ENCODE measurements around the gene RAD9A. TPM values are rescaled to one million over a fixed set of nuclear protein-coding genes. Genes with fewer than 3 reads are reported as not detected.

RAD9A gene
- total and polyA plus RNA-seq, 9 of the 15 experiments (the other 6 are each of a cell fraction or from before 2014, with no cell fraction given), result 1.4 to 41.2 (median 16.1) TPM

GRCh38 chr11:67389477-67389876 is 2.3 kb upstream of the RAD9A start (continued):
- TF ChIP-seq, protein P1, sequence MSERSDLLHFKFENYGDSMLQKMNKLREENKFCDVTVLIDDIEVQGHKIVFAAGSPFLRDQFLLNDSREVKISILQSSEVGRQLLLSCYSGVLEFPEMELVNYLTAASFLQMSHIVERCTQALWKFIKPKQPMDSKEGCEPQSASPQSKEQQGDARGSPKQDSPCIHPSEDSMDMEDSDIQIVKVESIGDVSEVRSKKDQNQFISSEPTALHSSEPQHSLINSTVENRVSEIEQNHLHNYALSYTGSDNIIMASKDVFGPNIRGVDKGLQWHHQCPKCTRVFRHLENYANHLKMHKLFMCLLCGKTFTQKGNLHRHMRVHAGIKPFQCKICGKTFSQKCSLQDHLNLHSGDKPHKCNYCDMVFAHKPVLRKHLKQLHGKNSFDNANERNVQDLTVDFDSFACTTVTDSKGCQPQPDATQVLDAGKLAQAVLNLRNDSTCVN (CRISPR knock-in tag; IDR thresholded peaks at IDR 0.05), result 0 out of 2 replicates have a peak, but pooled peaks have one; percentile 13
- TF ChIP-seq CTCF (IDR thresholded peaks at IDR 0.05 in 2 of 3, conservative IDR thresholded peaks at IDR 0.05 in 1 of 3; ENCODE audit: insufficient read depth in 2 of 3, low read depth in 1 of 3, low read length in 3 of 3) (peak; percentile 71 to 86 (median 78)), HDGF (IDR thresholded peaks at IDR 0.05) (0 out of 2 replicates have a peak, but pooled peaks have one; percentile 48), YY1 (IDR thresholded peaks at IDR 0.05; ENCODE audit: borderline replicate concordance in 1 of 3, control insufficient read depth in 1 of 3, extremely low read depth in 1 of 3, insufficient read depth in 3 of 3, insufficient read length in 1 of 3, insufficient replicate concordance in 2 of 3, low read depth in 1 of 3, low read length in 2 of 3) (peak in 2 of 3 experiments; percentile 12 to 43), ZEB2 (IDR thresholded peaks at IDR 0.05) (peak; percentile 67; the same call in 1 of the 2 replicates), TFAP4 (CRISPR knock-in tag; IDR thresholded peaks at IDR 0.05; ENCODE audit: borderline replicate concordance) (peak; percentile 50; the same call in 1 of the 2 replicates), CREB1 (IDR thresholded peaks at IDR 0.05) (no peak), CREB1 (CRISPR knock-in tag; IDR thresholded peaks at IDR 0.05) (peak; percentile 25; the same call in 1 of the 2 replicates), RAD21 (CRISPR knock-in tag; conservative IDR thresholded peaks at IDR 0.05 in 1 of 2, IDR thresholded peaks at IDR 0.05 in 1 of 2) (peak; percentile 46 to 71), KDM5B (IDR thresholded peaks at IDR 0.05; ENCODE audit: insufficient replicate concordance, low read depth, low read length) (peak; percentile 24), CTBP1 (IDR thresholded peaks at IDR 0.05; ENCODE audit: borderline replicate concordance) (peak; percentile 39; the same call in 1 of the 2 replicates), TOE1 (IDR thresholded peaks at IDR 0.05; ENCODE audit: borderline replicate concordance) (0 out of 2 replicates have a peak, but pooled peaks have one; percentile 26), TOE1 (CRISPR knock-in tag; IDR thresholded peaks at IDR 0.05; ENCODE audit: borderline replicate concordance, low read depth) (no peak), ZKSCAN1 (IDR thresholded peaks at IDR 0.05; ENCODE audit: low read depth, low read length) (no peak), ETV6 (IDR thresholded peaks at IDR 0.05; ENCODE audit: borderline replicate concordance in 1 of 2, low read depth in 2 of 2, low read length in 1 of 2) (no peak), ETV6 (CRISPR knock-in tag; IDR thresholded peaks at IDR 0.05; ENCODE audit: borderline replicate concordance) (no peak)
- TF ChIP-seq, protein P2, sequence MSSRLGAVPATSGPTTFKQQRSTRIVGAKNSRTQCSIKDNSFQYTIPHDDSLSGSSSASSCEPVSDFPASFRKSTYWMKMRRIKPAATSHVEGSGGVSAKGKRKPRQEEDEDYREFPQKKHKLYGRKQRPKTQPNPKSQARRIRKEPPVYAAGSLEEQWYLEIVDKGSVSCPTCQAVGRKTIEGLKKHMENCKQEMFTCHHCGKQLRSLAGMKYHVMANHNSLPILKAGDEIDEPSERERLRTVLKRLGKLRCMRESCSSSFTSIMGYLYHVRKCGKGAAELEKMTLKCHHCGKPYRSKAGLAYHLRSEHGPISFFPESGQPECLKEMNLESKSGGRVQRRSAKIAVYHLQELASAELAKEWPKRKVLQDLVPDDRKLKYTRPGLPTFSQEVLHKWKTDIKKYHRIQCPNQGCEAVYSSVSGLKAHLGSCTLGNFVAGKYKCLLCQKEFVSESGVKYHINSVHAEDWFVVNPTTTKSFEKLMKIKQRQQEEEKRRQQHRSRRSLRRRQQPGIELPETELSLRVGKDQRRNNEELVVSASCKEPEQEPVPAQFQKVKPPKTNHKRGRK (tag; IDR thresholded peaks at IDR 0.05), result no peak
- TF ChIP-seq, protein P3, sequence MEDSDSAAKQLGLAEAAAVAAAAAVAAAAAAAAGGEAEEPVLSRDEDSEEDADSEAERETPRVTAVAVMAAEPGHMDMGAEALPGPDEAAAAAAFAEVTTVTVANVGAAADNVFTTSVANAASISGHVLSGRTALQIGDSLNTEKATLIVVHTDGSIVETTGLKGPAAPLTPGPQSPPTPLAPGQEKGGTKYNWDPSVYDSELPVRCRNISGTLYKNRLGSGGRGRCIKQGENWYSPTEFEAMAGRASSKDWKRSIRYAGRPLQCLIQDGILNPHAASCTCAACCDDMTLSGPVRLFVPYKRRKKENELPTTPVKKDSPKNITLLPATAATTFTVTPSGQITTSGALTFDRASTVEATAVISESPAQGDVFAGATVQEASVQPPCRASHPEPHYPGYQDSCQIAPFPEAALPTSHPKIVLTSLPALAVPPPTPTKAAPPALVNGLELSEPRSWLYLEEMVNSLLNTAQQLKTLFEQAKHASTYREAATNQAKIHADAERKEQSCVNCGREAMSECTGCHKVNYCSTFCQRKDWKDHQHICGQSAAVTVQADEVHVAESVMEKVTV (CRISPR knock-in tag; IDR thresholded peaks at IDR 0.05), result peak; percentile 32; the same call in 1 of the 2 replicates
